Muscle of leg (tissue), 11 donors: ENCODE data around the gene TBC1D22A. TPM values are rescaled to one million over a fixed set of nuclear protein-coding genes. Genes with fewer than 3 reads are reported as not detected.

Source experiments
- DNase-seq: peaks from one replicate; pipeline ENCODE4 v3.0.0; 2013
- H3K27ac ChIP-seq: one replicate; pipeline ENCODE4 v1.5.1; 2013; ENCODE audit warnings: mild to moderate bottlenecking, low read length, control low read depth
- H3K27me3 ChIP-seq: one replicate; pipeline ENCODE4 v1.6.1; 2013; ENCODE audit warnings: low read length; ENCODE audit not compliant: control insufficient read depth, insufficient read depth
- H3K36me3 ChIP-seq: one replicate; pipeline ENCODE4 v1.6.1; 2013; ENCODE audit warnings: low read length; ENCODE audit not compliant: control insufficient read depth, insufficient read depth
- H3K4me1 ChIP-seq: one replicate; pipeline ENCODE4 v1.6.1; 2013; ENCODE audit warnings: low read length; ENCODE audit not compliant: control insufficient read depth, insufficient read depth
- H3K4me3 ChIP-seq: one replicate; pipeline ENCODE4 v1.5.1; 2013; ENCODE audit warnings: low read length, control low read depth
- H3K9me3 ChIP-seq: replicated peaks from 2 replicates; pipeline ENCODE4 v1.6.1; 2013; ENCODE audit warnings: low read depth, low read length; ENCODE audit not compliant: control insufficient read depth
- WGBS: methylation state at CpG from one replicate; pipeline ENCODE4 v1.1.5; 2013; ENCODE audit warnings: missing lambda C conversion rate; ENCODE audit not compliant: insufficient coverage; 5-methylcytosine and 5-hydroxymethylcytosine counted together
- polyA plus RNA-seq, 8 donors: library from polyadenylated mRNA; unstranded; fragments of 120-200 nt; gene quantifications; one replicate each; pipeline versions ENCODE4 v1.2.1 to v1.2.3, GENCODE V29; 2013; ENCODE audit warnings: inconsistent platforms in 1 of 8, low replicate concordance in 1 of 8; ENCODE audit not compliant: insufficient read length in 8 of 8, insufficient read depth in 1 of 8
- total RNA-seq: library from RNA; stranded (reverse); fragments of 120-200 nt; gene quantifications from one replicate; pipeline ENCODE4 v1.2.4, GENCODE V29; 2013

The TBC1D22A gene
- total and polyA plus RNA-seq, 9 donors: 8.0 to 16.9 (median 15.6) TPM

- Histone ChIP-seq H3K9me3 (no peaks in the 10 kb centered on the region), H3K27ac (no peak overlapping the region), H3K4me3 (no peak overlapping the region), H3K27me3 (no peaks in the 10 kb centered on the region), H3K36me3 (no peaks in the 10 kb centered on the region), H3K4me1 (no peaks in the 10 kb centered on the region)
- WGBS: 100% methylated on average over 1 of the region's 5 CpGs
- DNase-seq: no peak
Observed at GRCh38 chr22:47106806-47107205, 344.4 kb downstream of the TBC1D22A start.

GRCh38 chr22:47107431-47107830 lies 345.0 kb downstream of the TBC1D22A start:
- Histone ChIP-seq H3K27ac (no peak overlapping the region), H3K4me1 (no peaks in the 10 kb centered on the region), H3K27me3 (no peaks in the 10 kb centered on the region), H3K4me3 (no peak overlapping the region), H3K9me3 (no peaks in the 10 kb centered on the region), H3K36me3 (no peaks in the 10 kb centered on the region)
- WGBS: no CpG with 5 or more reads among the region's 2 CpGs
- no peak for DNase-seq

DNA sequence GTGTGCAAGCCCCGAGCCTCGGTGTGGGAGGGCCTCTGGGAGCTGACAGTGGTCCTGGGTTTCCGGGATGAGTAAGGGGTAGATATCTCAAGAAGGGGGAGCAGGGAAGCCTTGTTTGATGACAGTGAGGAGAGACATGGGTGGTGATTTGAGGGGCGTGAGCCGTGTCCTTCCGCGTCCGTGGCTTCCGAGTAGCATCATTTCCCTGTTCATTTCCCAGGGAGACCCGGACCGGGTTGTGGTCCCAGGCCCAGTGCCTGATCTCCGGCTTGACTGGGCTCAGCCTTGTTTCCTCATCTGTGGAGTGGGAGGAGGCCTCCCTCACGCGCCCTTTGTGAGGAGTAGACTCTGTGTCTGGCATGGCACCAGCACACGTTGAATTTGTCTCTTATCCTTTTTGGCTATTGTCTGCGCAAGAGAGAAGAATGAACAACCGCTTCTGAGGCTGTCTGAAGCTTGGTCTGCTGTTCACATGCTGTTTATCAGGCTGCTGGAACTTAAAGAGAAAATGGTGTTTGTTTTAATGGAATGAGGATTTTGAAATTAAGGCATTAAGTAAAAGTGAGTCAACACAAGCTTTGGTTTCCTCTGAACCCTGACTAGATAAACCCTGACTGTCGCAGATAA lies 348.5 kb downstream of the TBC1D22A start:
- WGBS: 77% methylated on average over 9 of the region's 18 CpGs
- no peak for DNase-seq
- no peaks in the 10 kb centered on the region for H3K4me1 ChIP-seq

GRCh38 chr22:47111626-47112581 lies 349.5 kb downstream of the TBC1D22A start:
- 83% methylated on average over 24 of the region's 29 CpGs for WGBS
- no peak overlapping the region for H3K4me3 ChIP-seq
- no peak for DNase-seq

More for the DNA sequence above, 348.5 kb downstream of the TBC1D22A start:
- H3K36me3 ChIP-seq: no peaks in the 10 kb centered on the region
- H3K27ac ChIP-seq: no peak overlapping the region
- no peaks in the 10 kb centered on the region for H3K27me3 ChIP-seq
- H3K9me3 ChIP-seq: no peaks in the 10 kb centered on the region
- no peak overlapping the region for H3K4me3 ChIP-seq

GRCh38 chr22:47112582-47112965 lies 350.1 kb downstream of the TBC1D22A start:
- H3K4me3 ChIP-seq: no peak overlapping the region
- H3K4me1 ChIP-seq: no peaks in the 10 kb centered on the region
- DNase-seq: no peak
- H3K36me3 ChIP-seq: no peaks in the 10 kb centered on the region
- H3K27me3 ChIP-seq: no peaks in the 10 kb centered on the region
- H3K9me3 ChIP-seq: no peaks in the 10 kb centered on the region
- WGBS: 94% methylated on average over 13 of the region's 13 CpGs
- H3K27ac ChIP-seq: no peak overlapping the region

More at GRCh38 chr22:47111626-47112581, 349.5 kb downstream of the TBC1D22A start:
- H3K9me3 ChIP-seq: no peaks in the 10 kb centered on the region
- H3K27ac ChIP-seq: no peak overlapping the region
- H3K27me3 ChIP-seq: no peaks in the 10 kb centered on the region
- H3K4me1 ChIP-seq: no peaks in the 10 kb centered on the region
- no peaks in the 10 kb centered on the region for H3K36me3 ChIP-seq

- Histone ChIP-seq H3K4me1 (no peaks in the 10 kb centered on the region), H3K4me3 (no peak overlapping the region), H3K36me3 (no peaks in the 10 kb centered on the region), H3K27ac (no peak overlapping the region), H3K27me3 (no peaks in the 10 kb centered on the region), H3K9me3 (no peaks in the 10 kb centered on the region)
- no peak for DNase-seq
- WGBS: 83% methylated on average over 16 of the region's 17 CpGs
Observed at GRCh38 chr22:47112994-47113852, 350.8 kb downstream of the TBC1D22A start.

- Histone ChIP-seq H3K4me1 (no peaks in the 10 kb centered on the region), H3K4me3 (no peak overlapping the region), H3K9me3 (no peaks in the 10 kb centered on the region), H3K27ac (no peak overlapping the region), H3K36me3 (no peaks in the 10 kb centered on the region), H3K27me3 (no peaks in the 10 kb centered on the region)
- 90% methylated on average over 7 of the region's 8 CpGs for WGBS
- no peak for DNase-seq
Observed at GRCh38 chr22:47113853-47114415, 351.5 kb downstream of the TBC1D22A start.

DNA sequence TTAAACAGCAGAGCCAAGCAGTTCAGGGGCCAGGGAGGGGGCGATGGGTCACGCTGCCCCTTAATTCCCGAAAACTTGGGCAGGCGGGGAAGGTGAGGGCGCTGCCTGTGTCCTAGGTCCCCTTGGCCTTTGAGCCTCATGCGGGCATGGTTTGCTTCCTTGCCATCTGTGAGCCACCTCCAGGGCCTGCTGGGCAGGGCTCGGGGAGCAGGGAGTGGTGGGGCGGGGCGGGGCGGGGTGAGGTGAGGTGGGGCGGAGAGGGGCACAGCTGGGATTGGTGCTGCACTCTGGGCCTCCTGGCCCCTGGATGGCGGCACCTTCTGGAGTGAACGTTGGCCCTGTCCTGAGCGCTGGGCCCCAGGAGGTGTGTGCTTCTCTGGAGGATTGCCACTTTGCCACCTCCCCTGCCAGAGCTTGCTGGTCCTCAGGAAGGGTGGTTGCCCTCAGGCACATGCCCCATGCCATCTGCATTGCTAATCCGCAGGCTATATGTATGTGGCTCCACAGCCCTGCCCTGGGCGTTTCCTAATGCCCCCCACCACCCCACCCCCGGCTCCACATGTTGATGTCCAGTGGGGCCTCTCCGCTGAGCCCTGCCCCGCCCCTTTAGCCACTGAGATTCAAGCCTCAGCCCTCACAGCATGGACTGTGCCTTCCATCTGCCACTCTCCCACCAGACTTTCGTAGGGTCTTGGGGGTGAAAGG lies 352.5 kb downstream of the TBC1D22A start:
- 93% methylated on average over 15 of the region's 20 CpGs for WGBS
- Histone ChIP-seq H3K27me3 (no peaks in the 10 kb centered on the region), H3K36me3 (no peaks in the 10 kb centered on the region), H3K9me3 (no peaks in the 10 kb centered on the region), H3K4me3 (no peak overlapping the region), H3K4me1 (no peaks in the 10 kb centered on the region), H3K27ac (no peak overlapping the region)
- DNase-seq: no peak

- 84% methylated on average over 13 of the region's 14 CpGs for WGBS
- DNase-seq: no peak
- H3K36me3 ChIP-seq: no peaks in the 10 kb centered on the region
- H3K4me3 ChIP-seq: no peak overlapping the region
- no peaks in the 10 kb centered on the region for H3K27me3 ChIP-seq
- no peaks in the 10 kb centered on the region for H3K9me3 ChIP-seq
- H3K4me1 ChIP-seq: no peaks in the 10 kb centered on the region
- no peak overlapping the region for H3K27ac ChIP-seq
Observed at GRCh38 chr22:47115518-47115890, 353.1 kb downstream of the TBC1D22A start.
